ENCODE measurements around the gene EOLA1.
"Not testable (repeated sequence)": the region's sequence is repeated elsewhere in the genome, so short reads cannot be mapped to it uniquely, and the experiment has no call there.

The EOLA1 gene

DNA sequence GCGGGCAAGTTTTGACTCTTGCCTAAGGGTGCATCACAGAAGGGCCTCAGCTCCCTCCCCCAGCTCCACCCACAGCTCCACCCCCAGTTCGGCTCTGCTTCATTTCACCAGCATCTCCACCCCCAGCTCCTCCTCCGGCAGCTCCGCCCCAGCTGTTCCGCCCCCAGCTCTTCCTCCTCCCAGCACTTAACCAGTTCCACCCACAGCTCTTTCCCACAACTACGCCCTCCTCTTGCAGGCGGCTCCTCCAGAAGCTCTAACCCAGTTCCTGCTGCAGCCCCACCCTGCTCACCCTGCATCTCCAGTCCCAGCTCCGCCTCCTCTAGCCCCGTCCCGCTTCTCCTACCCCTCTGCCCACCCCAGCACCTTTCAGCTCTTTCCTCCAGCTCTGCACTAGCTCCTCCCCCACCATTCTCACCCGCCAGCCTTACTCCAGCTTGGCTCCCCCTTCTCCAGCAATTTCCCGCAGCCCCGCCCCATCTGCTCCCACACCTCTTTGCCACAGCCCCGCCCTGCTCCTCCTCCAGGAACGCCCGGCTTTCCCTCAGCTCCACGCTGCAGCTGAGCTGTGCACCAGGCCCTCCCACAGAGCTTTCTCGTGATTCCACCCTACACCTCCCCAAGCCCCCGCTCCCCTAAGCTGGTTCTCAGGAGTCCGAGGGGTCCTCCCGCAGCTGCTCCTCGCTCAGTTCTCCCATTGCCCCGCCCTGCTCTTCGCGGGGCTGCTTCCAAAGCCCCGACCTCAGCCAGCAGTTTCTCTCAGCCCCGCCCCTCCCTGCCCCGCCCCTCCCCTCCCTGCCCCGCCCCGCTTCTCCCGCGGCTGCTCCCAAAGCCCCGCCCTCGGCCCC lies 1.3 kb upstream of the EOLA1 start:
- peak overlapping the region; percentile 39 for H3K4me3 ChIP-seq (replicated peaks; ENCODE audit: low read depth, low read length)
- DNase-seq (ENCODE audit: extremely low read depth, low read depth): peak; percentile 71
- TF ChIP-seq, protein P1, sequence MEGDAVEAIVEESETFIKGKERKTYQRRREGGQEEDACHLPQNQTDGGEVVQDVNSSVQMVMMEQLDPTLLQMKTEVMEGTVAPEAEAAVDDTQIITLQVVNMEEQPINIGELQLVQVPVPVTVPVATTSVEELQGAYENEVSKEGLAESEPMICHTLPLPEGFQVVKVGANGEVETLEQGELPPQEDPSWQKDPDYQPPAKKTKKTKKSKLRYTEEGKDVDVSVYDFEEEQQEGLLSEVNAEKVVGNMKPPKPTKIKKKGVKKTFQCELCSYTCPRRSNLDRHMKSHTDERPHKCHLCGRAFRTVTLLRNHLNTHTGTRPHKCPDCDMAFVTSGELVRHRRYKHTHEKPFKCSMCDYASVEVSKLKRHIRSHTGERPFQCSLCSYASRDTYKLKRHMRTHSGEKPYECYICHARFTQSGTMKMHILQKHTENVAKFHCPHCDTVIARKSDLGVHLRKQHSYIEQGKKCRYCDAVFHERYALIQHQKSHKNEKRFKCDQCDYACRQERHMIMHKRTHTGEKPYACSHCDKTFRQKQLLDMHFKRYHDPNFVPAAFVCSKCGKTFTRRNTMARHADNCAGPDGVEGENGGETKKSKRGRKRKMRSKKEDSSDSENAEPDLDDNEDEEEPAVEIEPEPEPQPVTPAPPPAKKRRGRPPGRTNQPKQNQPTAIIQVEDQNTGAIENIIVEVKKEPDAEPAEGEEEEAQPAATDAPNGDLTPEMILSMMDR (IDR thresholded peaks at IDR 0.05; ENCODE audit: low read depth, low read length, missing control alignments): no peak

DNA sequence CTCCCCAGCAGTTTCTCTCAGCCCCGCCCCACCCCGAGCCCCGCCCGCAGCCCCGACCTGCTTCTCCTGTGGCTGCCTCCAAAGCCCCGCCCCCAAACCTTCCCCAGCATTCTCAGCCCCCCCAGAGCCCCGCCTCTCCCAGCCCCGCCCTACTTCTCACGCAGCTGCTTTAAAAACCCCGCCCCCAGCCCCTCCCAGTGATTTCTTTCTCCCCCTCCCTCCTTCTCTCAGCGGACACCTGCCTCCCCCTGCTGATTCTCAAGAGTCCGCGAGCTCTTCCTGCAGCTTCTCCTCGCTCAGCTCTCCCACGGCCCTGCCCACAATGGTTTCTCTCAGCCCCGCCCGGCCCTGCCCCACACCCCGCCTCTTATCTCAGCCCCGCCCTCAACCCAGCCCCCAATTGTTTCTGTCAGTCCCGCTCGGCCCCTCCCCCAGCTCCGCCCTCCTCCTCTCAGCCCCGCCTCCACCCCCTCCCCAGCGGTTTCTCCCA lies 636 bp upstream of the EOLA1 start:
- peak; percentile 31 for DNase-seq (ENCODE audit: extremely low read depth, low read depth)
- TF ChIP-seq, protein P1 (IDR thresholded peaks at IDR 0.05; ENCODE audit: low read depth, low read length, missing control alignments): no peak

DNA sequence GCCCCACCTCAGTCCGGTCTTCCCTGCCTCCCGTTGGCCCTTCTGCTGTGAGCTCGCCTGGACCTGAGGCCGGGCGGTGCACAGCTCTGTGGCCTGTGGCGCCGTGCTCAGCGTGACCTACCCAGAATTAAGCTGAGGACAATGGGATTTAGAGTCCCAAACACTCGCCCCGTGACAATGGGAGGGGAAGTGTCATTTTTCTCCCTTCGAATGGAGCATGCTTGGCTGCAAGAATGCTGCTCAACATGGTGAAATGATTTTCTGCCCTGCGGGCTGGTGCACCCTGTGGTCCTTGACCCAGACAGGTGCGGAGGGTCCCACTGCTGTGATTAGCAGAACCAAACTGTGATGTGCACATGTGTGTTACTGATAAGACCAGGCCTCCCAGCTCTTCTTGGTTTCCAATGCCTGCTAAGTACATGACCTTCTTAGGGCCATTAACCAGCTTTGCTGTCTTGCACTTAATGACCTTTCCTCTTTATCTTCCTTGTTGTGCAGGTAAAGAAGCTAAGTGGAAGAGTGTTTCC lies 772 bp downstream of the EOLA1 start:
- H3K4me3 ChIP-seq (replicated peaks; ENCODE audit: low read depth, low read length): peak overlapping the region; percentile 66
- DNase-seq (ENCODE audit: extremely low read depth, low read depth): no peak
- TF ChIP-seq, protein P1 (IDR thresholded peaks at IDR 0.05; ENCODE audit: low read depth, low read length, missing control alignments): no peak

More for the DNA sequence above, 636 bp upstream of the EOLA1 start:
- peak overlapping the region; percentile 66 for H3K4me3 ChIP-seq (replicated peaks; ENCODE audit: low read depth, low read length)

DNA sequence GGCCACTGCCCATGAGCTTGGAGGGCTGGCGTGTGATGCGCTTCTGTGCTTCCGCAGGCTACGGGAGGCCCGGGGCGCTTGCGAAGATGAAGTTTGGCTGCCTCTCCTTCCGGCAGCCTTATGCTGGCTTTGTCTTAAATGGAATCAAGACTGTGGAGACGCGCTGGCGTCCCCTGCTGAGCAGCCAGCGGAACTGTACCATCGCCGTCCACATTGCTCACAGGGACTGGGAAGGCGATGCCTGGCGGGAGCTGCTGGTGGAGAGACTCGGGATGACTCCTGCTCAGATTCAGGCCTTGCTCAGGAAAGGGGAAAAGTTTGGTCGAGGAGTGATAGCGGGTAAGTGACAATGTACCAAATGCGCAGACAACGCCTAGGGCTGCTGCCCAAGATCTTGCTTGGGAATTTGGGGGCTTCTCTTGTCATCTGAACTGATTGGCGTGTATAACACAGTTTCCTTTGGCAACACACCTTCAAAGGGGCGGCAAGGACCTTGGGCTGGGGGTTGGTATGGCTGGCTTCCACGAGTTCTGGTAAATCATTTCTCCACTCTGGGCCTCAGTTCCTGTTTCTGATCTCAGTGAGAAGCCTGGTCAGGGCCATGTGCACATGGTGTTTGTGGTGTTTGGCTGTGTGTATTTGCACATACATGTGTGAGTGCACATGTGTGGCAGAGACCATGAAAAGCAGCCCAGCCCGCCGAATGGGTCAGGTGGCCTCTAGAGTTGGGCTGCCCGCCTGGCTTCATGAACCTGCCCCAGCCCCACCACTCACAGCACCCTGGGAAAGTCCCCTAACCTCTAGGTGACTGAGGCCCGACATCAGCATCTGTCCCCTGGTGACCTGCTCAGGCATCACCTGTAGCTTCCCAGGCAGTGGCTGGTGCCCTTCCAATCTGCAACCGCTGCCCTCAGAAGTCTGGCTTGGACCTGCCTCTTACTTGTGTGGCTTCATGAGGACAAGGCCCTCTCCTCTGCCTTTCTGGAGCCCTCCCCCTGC lies 5.0 kb downstream of the EOLA1 start:
- not testable (repeated sequence) for DNase-seq (ENCODE audit: extremely low read depth, low read depth); H3K4me3 ChIP-seq (replicated peaks; ENCODE audit: low read depth, low read length)

DNA sequence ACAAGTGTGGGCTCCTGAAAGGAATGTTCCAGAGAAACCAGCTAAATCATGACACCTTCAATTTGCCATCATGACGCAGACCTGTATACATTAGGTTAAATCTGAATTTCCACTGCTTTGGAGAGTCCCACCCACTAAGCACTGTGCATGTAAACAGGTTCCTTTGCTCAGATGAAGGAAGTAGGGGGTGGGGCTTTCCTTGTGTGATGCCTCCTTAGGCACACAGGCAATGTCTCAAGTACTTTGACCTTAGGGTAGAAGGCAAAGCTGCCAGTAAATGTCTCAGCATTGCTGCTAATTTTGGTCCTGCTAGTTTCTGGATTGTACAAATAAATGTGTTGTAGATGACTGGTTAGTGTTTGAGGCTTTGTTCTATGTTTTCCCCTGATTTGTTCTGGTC lies 6.2 kb downstream of the EOLA1 start:
- DNase-seq (ENCODE audit: extremely low read depth, low read depth): not testable (repeated sequence)

DNA sequence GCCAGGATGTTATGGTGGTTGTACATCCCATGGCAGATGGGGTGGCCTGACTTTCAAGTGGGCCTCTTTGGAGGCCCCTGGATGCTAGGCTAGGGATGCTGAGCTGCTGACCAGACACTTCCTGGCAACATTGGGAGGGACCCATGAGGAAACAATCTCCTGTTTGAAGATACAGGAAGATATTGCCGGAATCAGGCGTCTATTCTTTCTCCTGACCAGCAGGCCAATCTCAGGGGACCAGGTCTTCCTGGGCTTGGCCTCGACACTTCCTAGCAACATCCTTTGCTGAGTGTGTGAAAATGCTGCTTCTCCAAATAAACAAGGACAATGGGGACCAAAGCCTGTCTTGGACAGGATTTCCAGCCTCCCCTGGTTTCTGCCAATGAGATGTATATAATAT lies 7.0 kb downstream of the EOLA1 start:
- not testable (repeated sequence) for DNase-seq (ENCODE audit: extremely low read depth, low read depth); H3K4me3 ChIP-seq (replicated peaks; ENCODE audit: low read depth, low read length)

More for the DNA sequence above, 6.2 kb downstream of the EOLA1 start:
- not testable (repeated sequence) for H3K4me3 ChIP-seq (replicated peaks; ENCODE audit: low read depth, low read length)

DNA sequence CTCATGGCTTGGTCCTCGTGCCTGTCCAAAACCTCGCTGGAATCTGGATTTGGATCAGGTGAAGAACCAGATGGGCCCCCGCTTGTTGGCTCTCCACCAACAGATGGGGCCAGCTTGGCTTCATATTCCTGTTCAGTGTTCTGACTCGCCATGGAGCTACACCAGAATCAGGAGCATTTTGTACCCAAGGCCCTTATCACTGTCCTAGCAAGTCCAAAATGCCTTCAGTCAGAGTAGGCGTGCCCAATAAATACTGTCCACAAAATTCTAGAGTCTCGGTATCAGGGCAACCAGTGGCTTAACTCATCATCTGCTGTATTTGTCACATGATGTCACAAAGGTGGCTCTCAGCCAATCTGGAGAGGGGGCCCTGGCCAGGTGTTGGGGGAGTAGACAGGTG lies 8.9 kb downstream of the EOLA1 start, which contains the start of gene HSFX3:
HSFX3 (minus strand) TSS at position 224 of the 400 bp plus-strand sequence; CDS start at position 152, 72 bp downstream.
- DNase-seq (ENCODE audit: extremely low read depth, low read depth); H3K4me3 ChIP-seq (replicated peaks; ENCODE audit: low read depth, low read length): not testable (repeated sequence)

DNA sequence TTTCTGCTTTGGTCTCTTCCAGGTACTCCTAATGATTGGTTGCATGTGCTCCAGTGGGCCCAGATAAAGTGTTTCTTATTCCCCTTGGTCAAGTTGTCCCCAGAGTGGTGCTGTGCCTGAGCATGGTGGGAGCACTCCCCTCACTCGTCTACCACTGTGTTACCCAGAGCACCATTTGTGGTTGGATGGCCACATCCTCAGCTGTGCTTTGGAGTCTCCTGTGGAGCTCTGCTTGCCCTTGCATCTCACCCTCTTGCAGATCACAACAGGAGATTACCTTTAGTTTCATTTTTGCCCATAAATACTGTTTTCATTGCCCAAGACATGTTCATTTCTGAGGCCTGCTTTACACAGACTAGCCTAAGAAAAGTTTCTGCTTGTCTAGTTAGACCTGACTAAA lies 9.6 kb downstream of the EOLA1 start:
- not testable (repeated sequence) for H3K4me3 ChIP-seq (replicated peaks; ENCODE audit: low read depth, low read length); DNase-seq (ENCODE audit: extremely low read depth, low read depth)

DNA sequence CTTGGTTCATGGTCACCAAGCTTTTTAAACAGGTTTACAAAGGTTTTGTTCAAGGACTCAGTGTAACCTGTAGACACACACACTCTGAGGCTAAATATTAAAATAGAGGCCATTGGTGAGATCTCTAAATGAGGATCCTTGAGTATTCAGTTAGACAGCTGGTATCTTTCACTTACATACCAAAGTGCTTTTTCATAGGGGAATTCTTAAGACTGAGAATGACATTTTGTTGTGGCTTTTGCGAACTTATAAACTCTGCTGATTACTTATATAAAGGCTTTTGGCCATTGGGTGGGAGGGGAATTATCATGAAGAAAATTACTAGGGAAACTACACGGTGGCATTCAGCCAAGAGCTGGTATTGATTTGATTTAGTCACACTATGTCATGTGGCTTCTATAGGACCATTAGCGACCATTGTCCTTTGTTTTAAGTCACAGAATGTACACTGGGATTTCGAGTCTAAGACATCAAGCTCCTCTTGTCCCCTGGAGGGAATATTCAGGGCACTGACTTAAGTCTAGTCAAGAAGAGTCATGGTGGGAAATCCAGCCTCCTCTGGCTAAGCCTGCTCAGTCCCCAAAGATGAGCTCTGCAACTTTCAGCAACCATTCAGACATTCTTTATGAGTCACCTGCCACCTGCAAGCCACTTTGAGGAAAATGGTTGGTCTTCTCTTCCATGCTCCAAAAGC lies 10.6 kb downstream of the EOLA1 start:
- DNase-seq (ENCODE audit: extremely low read depth, low read depth); H3K4me3 ChIP-seq (replicated peaks; ENCODE audit: low read depth, low read length): not testable (repeated sequence)

DNA sequence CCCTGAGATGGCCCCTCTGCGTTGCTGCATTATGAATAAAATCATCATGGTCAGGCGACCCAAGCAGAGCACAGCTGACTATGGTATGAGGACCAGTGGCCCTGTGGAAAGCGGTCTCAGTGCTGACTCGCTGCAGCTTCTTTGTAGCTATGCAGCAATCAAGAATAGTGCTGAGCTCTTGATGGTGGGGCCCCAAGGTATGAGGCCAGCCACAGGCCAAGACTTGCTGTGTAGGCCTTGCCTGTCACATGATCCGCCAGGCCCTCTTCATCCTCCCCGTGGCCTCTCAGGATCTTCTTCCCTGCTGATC lies 11.1 kb downstream of the EOLA1 start:
- not testable (repeated sequence) for DNase-seq (ENCODE audit: extremely low read depth, low read depth); H3K4me3 ChIP-seq (replicated peaks; ENCODE audit: low read depth, low read length)

DNA sequence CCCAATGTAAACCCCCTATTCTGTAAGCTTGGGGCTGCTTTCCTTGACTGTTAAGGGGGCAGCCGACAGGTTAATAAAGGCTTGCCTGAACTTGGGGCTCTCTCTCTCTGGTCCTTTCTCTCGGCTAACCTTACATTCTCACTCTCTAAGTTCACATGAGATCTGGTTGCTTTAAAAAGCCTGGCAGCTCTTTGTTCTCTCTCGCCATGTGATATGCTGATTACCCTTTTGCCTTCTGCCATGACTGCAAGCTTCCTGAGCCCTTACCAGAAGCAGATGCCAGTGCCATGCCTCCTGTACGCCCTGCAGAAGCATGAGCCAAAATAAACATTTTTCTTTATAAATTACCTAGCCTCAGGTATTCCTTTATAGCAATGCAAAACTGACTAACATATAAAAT lies 14.4 kb downstream of the EOLA1 start:
- not testable (repeated sequence) for DNase-seq (ENCODE audit: extremely low read depth, low read depth); H3K4me3 ChIP-seq (replicated peaks; ENCODE audit: low read depth, low read length)
